ENCODE results near the gene SEC61A1. TPM values are rescaled to one million over a fixed set of nuclear protein-coding genes. Genes with fewer than 3 reads are reported as not detected.
A peak's percentile ranks its signal among the peaks of the same experiment; 100 is the strongest.

Gene SEC61A1
- total and polyA plus RNA-seq, 9 donors: 52.3 to 217 (median 121) TPM

DNA sequence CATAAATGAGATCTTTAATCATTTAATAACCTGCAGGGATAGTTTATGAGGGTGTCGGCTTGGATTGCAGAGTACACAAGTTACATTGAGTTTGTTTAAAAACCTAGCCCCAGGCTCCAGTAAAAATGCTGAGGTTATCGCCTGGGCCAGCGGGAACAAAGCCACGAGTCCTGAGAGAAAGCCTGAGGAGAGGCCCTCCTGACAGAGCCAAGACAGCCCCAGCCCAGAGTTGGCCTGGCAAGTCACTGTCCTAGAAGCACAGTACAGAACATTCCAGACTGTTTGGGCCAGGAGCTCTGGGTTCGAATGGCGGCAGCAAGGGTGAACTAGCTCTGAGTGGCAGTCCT is 32.4 kb downstream of the SEC61A1 start:
- WGBS, 3 donors: 26 to 34% (median 31%) methylated on average over 6 of the region's 6 CpGs
- Histone ChIP-seq H3K4me1 (ENCODE audit: insufficient read depth) (peaks cover 9% of the 10 kb centered on the region), H3K9me3 (no peaks in the 10 kb centered on the region), H3K27ac (peak overlapping the region in 1 of 2 donors; percentile 22), H3K4me3 (no peak overlapping the region), H3K36me3 (no peaks in the 10 kb centered on the region), H3K27me3 (no peaks in the 10 kb centered on the region)
- peak in 2 of 5 donors; percentile 38 to 60 for DNase-seq
- no peak for TF ChIP-seq POLR2A (IDR thresholded peaks at IDR 0.05)
- TF ChIP-seq, protein P1, sequence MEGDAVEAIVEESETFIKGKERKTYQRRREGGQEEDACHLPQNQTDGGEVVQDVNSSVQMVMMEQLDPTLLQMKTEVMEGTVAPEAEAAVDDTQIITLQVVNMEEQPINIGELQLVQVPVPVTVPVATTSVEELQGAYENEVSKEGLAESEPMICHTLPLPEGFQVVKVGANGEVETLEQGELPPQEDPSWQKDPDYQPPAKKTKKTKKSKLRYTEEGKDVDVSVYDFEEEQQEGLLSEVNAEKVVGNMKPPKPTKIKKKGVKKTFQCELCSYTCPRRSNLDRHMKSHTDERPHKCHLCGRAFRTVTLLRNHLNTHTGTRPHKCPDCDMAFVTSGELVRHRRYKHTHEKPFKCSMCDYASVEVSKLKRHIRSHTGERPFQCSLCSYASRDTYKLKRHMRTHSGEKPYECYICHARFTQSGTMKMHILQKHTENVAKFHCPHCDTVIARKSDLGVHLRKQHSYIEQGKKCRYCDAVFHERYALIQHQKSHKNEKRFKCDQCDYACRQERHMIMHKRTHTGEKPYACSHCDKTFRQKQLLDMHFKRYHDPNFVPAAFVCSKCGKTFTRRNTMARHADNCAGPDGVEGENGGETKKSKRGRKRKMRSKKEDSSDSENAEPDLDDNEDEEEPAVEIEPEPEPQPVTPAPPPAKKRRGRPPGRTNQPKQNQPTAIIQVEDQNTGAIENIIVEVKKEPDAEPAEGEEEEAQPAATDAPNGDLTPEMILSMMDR (IDR thresholded peaks at IDR 0.05): no peak
- no peak for TF ChIP-seq EP300 (IDR thresholded peaks at IDR 0.05)
- intact Hi-C loops (cut with DNase I): no loop called here

DNA sequence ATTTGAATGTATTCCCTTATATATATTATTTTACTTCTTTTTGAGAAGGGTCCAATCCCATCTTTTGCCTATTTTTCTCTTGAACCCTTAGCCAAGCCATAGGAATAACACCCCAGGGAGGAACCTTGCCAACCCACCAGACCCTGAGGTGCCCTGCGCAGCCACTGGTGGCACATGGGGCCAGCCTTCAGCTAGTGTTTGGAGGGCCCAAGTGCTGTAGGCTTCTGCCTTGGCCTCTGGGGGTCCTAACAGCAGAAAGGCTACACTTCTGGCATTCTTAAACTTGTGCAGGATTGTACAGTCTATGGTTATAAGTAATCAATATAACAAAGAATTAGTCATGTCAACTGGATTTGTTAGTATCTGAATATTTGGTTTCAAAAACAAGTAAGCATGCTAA is 36.9 kb downstream of the SEC61A1 start:
- no peak overlapping the region for H3K4me3 ChIP-seq
- DNase-seq: no peak
- peaks cover 5% of the 10 kb centered on the region for H3K4me1 ChIP-seq (ENCODE audit: insufficient read depth)
- 98 to 100% (median 100%) methylated on average over 1 of the region's 1 CpG for WGBS, 3 donors
- H3K36me3 ChIP-seq: no peaks in the 10 kb centered on the region
- intact Hi-C loops (cut with DNase I): no loop called here
- no peak overlapping the region for H3K27ac ChIP-seq
- no peaks in the 10 kb centered on the region for H3K9me3 ChIP-seq
- H3K27me3 ChIP-seq: no peaks in the 10 kb centered on the region
- no peak for TF ChIP-seq POLR2A (IDR thresholded peaks at IDR 0.05)
- TF ChIP-seq, protein P1 (IDR thresholded peaks at IDR 0.05): no peak
- no peak for TF ChIP-seq EP300 (IDR thresholded peaks at IDR 0.05)

DNA sequence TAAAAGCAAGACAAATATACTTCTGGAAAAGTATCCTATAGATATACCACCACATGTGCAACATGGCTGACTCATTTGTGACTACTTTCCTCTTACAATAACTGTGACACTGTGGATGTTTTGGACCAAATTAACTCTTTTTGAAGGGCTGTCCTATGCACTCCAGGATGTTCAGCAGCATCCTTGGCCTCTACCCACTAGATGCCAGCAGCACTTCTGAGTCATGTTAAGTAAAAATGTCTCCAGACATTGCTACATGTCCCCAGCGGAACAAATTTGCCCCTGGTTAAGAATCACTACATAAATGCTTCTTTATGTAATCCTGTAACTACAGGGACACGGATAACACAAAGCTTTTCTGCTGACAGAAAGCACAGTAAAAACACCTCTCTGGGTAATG is 39.3 kb downstream of the SEC61A1 start:
- intact Hi-C loops (cut with DNase I): no loop called here
- Histone ChIP-seq H3K27ac (no peak overlapping the region), H3K36me3 (no peaks in the 10 kb centered on the region), H3K4me3 (no peak overlapping the region), H3K27me3 (no peaks in the 10 kb centered on the region), H3K9me3 (no peaks in the 10 kb centered on the region), H3K4me1 (ENCODE audit: insufficient read depth) (no peaks in the 10 kb centered on the region)
- 94 to 96% (median 95%) methylated on average over 2 of the region's 2 CpGs for WGBS, 3 donors
- DNase-seq: no peak
- TF ChIP-seq POLR2A (IDR thresholded peaks at IDR 0.05) (no peak), EP300 (IDR thresholded peaks at IDR 0.05) (no peak)

DNA sequence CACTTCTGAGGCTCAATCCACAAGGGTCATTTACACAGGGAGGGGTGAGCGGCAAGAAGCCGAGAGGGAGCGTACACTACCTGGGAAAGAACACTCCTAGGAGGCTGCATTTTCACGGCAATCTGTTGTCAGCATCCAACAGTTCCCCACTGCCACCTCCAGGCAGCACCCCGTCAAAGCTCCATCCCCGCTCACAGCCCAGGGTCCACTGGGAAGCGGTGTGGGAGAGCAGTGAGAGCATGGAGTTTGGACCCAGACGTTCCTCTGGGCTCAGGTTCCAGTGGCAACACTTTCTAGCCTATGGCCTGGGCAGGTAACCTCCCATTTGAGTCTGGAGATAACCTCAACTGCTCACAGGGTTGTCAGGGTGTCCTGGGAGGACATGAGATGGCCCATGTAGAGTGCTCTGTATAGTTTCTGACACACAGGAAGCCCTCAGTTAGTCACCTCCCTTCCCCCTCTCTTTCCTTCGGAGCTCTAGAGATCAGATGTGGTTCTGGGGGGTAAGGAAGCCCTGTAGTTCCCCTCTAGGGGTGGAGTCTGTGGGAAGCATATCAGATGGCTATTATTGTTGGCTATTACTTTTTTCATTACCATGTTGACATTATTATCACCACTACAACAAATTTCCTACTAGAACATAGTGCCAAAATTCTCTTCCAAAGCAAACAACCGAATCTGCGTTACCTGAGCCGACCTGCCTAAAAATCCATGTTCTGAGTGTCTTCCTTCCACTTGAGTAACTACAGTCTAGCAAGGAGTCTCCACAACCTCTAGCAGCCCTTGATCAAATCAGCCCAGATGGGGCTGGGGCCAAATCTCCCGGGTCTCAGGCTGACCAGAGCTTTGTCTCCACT is 42.3 kb downstream of the SEC61A1 start:
- no peaks in the 10 kb centered on the region for H3K36me3 ChIP-seq
- H3K27ac ChIP-seq: no peak overlapping the region
- 76 to 87% (median 84%) methylated on average over 13 of the region's 13 CpGs for WGBS, 3 donors

More for the DNA sequence above, 42.3 kb downstream of the SEC61A1 start:
- H3K9me3 ChIP-seq: no peaks in the 10 kb centered on the region
- H3K27me3 ChIP-seq: no peaks in the 10 kb centered on the region
- intact Hi-C loops (cut with DNase I): loop anchor here in 1 of 4 donors (5.0 kb wide), 1 partner anchor 403 kb away; no protein-coding TSS in a partner anchor
- no peaks in the 10 kb centered on the region for H3K4me1 ChIP-seq (ENCODE audit: insufficient read depth)
- TF ChIP-seq EP300 (IDR thresholded peaks at IDR 0.05): no peak
- TF ChIP-seq POLR2A (IDR thresholded peaks at IDR 0.05): no peak
- TF ChIP-seq, protein P1 (IDR thresholded peaks at IDR 0.05): no peak
- no peak overlapping the region for H3K4me3 ChIP-seq
- DNase-seq: no peak

Measured in ovary (tissue), 9 donors.